H1 (cell line): ENCODE results near the gene ARSA. TPM values are rescaled to one million over a fixed set of nuclear protein-coding genes. Genes with fewer than 3 reads are reported as not detected.

ENCODE experiments used
- CTCF ChIA-PET: fragments of 300-600 bp; sonication (Branson Sonifier 250); formaldehyde crosslinking; loops from one replicate; lab custom pipeline; 2021; ENCODE audit not compliant: partially characterized antibody; lab: Charles Lee
- POLR2A ChIA-PET: fragments of 300-600 bp; sonication (Branson Sonifier 250); formaldehyde crosslinking; loops from one replicate; lab custom pipeline; 2021; ENCODE audit warnings: inconsistent platforms; ENCODE audit not compliant: partially characterized antibody; lab: Charles Lee
- DNase-seq, 2 experiments: peaks; one replicate each; pipeline versions ENCODE4 v3.0.0 to v3.0.0-alpha.2; 2010 to 2022; ENCODE audit warnings: low spot score in 2 of 2, low read depth in 1 of 2, mixed read lengths in 1 of 2
- FAIRE-seq: peaks from 2 replicates; lab custom pipeline; 2011; peaks lifted over from hg19 to GRCh38; lab: Jason Lieb, UNC
- H2AFZ ChIP-seq: 2 replicates; pipeline ENCODE4 v1.8.1; 2012; ENCODE audit warnings: low read length, inconsistent platforms
- H2AK5ac ChIP-seq: 2 replicates; pipeline ENCODE4 v1.6.1; 2013; ENCODE audit warnings: low read depth, low read length
- H2BK120ac ChIP-seq: replicated peaks from 2 replicates; pipeline ENCODE3; 2013; ENCODE audit warnings: low read depth, low read length, inconsistent platforms
- H2BK12ac ChIP-seq: 2 replicates; pipeline ENCODE4 v1.6.1; 2013; ENCODE audit warnings: low read depth, low read length
- H2BK15ac ChIP-seq: 2 replicates; pipeline ENCODE4 v1.6.1; 2013; ENCODE audit warnings: low read length
- H2BK20ac ChIP-seq: 2 replicates; pipeline ENCODE4 v1.6.1; 2013; ENCODE audit warnings: low read length
- H2BK5ac ChIP-seq: 2 replicates; pipeline ENCODE4 v1.6.1; 2013; ENCODE audit warnings: low read depth, low read length
- H3K14ac ChIP-seq: 2 replicates; pipeline ENCODE4 v1.6.1; 2013; ENCODE audit warnings: inconsistent platforms; ENCODE audit not compliant: insufficient read length
- H3K18ac ChIP-seq: 2 replicates; pipeline ENCODE4 v1.6.1; 2013; ENCODE audit warnings: low read length; ENCODE audit errors: extremely low read depth
- H3K23ac ChIP-seq: 2 replicates; pipeline ENCODE4 v1.6.1; 2013; ENCODE audit warnings: inconsistent platforms; ENCODE audit not compliant: insufficient read length
- H3K23me2 ChIP-seq: 2 replicates; pipeline ENCODE4 v1.6.1; 2013; ENCODE audit warnings: low read depth, low read length
- H3K27ac ChIP-seq: 2 replicates; pipeline ENCODE4 v1.6.1; 2011; ENCODE audit warnings: low read depth, low read length, inconsistent platforms
- H3K27me3 ChIP-seq, 4 experiments: replicated peaks in 1 of 4; 1 replicate in 1 of 4; 2 replicates in 3 of 4; pipeline versions ENCODE4 v1.6.1 to v1.8.1; 2011 to 2013; ENCODE audit warnings: low read length in 3 of 4, mild to moderate bottlenecking in 3 of 4, inconsistent platforms in 2 of 4, mixed read lengths in 2 of 4, moderate library complexity in 1 of 4; ENCODE audit not compliant: control insufficient read depth in 3 of 4, insufficient read depth in 3 of 4; ENCODE audit errors: extremely low read depth in 1 of 4
- H3K36me3 ChIP-seq, 4 experiments: 2 replicates each; pipeline versions ENCODE4 v1.6.1 to v1.8.1; 2011 to 2013; ENCODE audit warnings: mild to moderate bottlenecking in 4 of 4, low read length in 3 of 4, moderate library complexity in 2 of 4, control low read depth in 1 of 4, inconsistent platforms in 1 of 4; ENCODE audit not compliant: insufficient read depth in 4 of 4, control insufficient read depth in 2 of 4
- H3K4ac ChIP-seq: replicated peaks from 2 replicates; pipeline ENCODE3; 2013; ENCODE audit warnings: low read length, low read depth, mixed read lengths, inconsistent platforms; ENCODE audit not compliant: insufficient read length
- H3K4me1 ChIP-seq, 4 experiments: replicated peaks in 1 of 4; 1 replicate in 1 of 4; 2 replicates in 3 of 4; pipeline versions ENCODE4 v1.6.1 to v1.8.1; 2011 to 2013; ENCODE audit warnings: low read length in 3 of 4, inconsistent platforms in 2 of 4, mixed read lengths in 1 of 4; ENCODE audit not compliant: insufficient read depth in 4 of 4, control insufficient read depth in 3 of 4
- H3K4me2 ChIP-seq, 2 experiments: 2 replicates each; pipeline versions ENCODE4 v1.6.1 to v1.8.1; 2011 to 2013; ENCODE audit warnings: low read depth in 2 of 2, low read length in 2 of 2, control low read depth in 1 of 2, inconsistent platforms in 1 of 2, mild to moderate bottlenecking in 1 of 2; ENCODE audit not compliant: insufficient read depth in 1 of 2
- H3K4me3 ChIP-seq, 4 experiments: fragments of 200-600, 300-600 bp in 1 of 4; sonication (generic), shearing (Covaris generic), sonication (Bioruptor Twin) in 1 of 4; 2 replicates each; pipeline versions ENCODE4 v1.5.1 to v1.8.1; 2011 to 2016; ENCODE audit warnings: low read length in 4 of 4, low read depth in 3 of 4, control low read depth in 2 of 4, inconsistent platforms in 2 of 4, mild to moderate bottlenecking in 2 of 4, mixed read lengths in 1 of 4, moderate library complexity in 1 of 4; ENCODE audit not compliant: insufficient read depth in 2 of 4; ENCODE audit errors: extremely low read depth in 1 of 4
- H3K56ac ChIP-seq: replicated peaks from 2 replicates; pipeline ENCODE3; 2013; ENCODE audit warnings: low read depth, mild to moderate bottlenecking, mixed read lengths, low read length, inconsistent platforms; ENCODE audit not compliant: insufficient read length
- H3K79me1 ChIP-seq: 2 replicates; pipeline ENCODE4 v1.6.1; 2013; ENCODE audit warnings: low read depth, low read length, control low read depth
- H3K79me2 ChIP-seq, 2 experiments: 2 replicates each; pipeline versions ENCODE4 v1.6.1 to v1.8.1; 2012 to 2013; ENCODE audit warnings: low read length in 2 of 2, mild to moderate bottlenecking in 2 of 2, inconsistent platforms in 1 of 2; ENCODE audit not compliant: insufficient read depth in 2 of 2, control insufficient read depth in 1 of 2
- H3K9ac ChIP-seq, 4 experiments: replicated peaks in 1 of 4; 1 replicate in 1 of 4; 2 replicates in 3 of 4; pipeline versions ENCODE4 v1.6.1 to v1.8.1; 2011 to 2013; ENCODE audit warnings: low read depth in 3 of 4, low read length in 3 of 4, control low read depth in 2 of 4, mild to moderate bottlenecking in 2 of 4, moderate library complexity in 2 of 4, inconsistent platforms in 1 of 4; ENCODE audit errors: extremely low read depth in 1 of 4
- H3K9me3 ChIP-seq, 2 experiments: 2 replicates each; pipeline versions ENCODE4 v1.6.1 to v1.8.1; 2012 to 2013; ENCODE audit warnings: mild to moderate bottlenecking in 2 of 2, moderate library complexity in 2 of 2, control low read depth in 1 of 2, inconsistent platforms in 1 of 2, low read depth in 1 of 2, low read length in 1 of 2, mixed read lengths in 1 of 2; ENCODE audit not compliant: insufficient read depth in 2 of 2
- H4K20me1 ChIP-seq, 2 experiments: replicated peaks in 1 of 2; 2 replicates each; pipeline versions ENCODE3 to v1.8.1; 2011 to 2013; ENCODE audit warnings: inconsistent platforms in 2 of 2, low read length in 2 of 2, mild to moderate bottlenecking in 1 of 2; ENCODE audit not compliant: insufficient read depth in 2 of 2, control insufficient read depth in 1 of 2
- H4K5ac ChIP-seq: 2 replicates; pipeline ENCODE4 v1.6.1; 2013; ENCODE audit warnings: low read length, low read depth, mixed read lengths, inconsistent platforms; ENCODE audit not compliant: insufficient read length
- H4K8ac ChIP-seq: 2 replicates; pipeline ENCODE4 v1.8.0; 2013; ENCODE audit warnings: mild to moderate bottlenecking, moderate library complexity, low read length, inconsistent platforms; ENCODE audit not compliant: insufficient read depth; ENCODE audit errors: extremely low read depth
- H4K91ac ChIP-seq: replicated peaks from 2 replicates; pipeline ENCODE3; 2013; ENCODE audit warnings: low read length, mixed read lengths, inconsistent platforms; ENCODE audit not compliant: insufficient read length
- BCL11A ChIP-seq, 2 experiments: IDR thresholded peaks; one replicate each; pipeline ENCODE4 v1.6.1; 2011; ENCODE audit warnings: low read depth in 2 of 2, low read length in 2 of 2, mild to moderate bottlenecking in 2 of 2
- CBX5 ChIP-seq: fragments of 300-800, 300-1000 bp; sonication (generic); IDR thresholded peaks from 2 replicates; pipeline ENCODE4 v1.7.1; 2016; ENCODE audit warnings: antibody characterized with exemption, low read length, low read depth
- EP300 ChIP-seq, 2 experiments: IDR thresholded peaks; 1 replicate in 1 of 2; 2 replicates in 1 of 2; pipeline ENCODE4 v1.6.1; 2011 to 2012; ENCODE audit warnings: low read depth in 2 of 2, low read length in 2 of 2, mild to moderate bottlenecking in 2 of 2, borderline replicate concordance in 1 of 2, inconsistent platforms in 1 of 2, moderate library complexity in 1 of 2
- HDAC6 ChIP-seq: IDR thresholded peaks from one replicate; pipeline ENCODE4 v1.7.1; 2012; ENCODE audit warnings: low read depth, mild to moderate bottlenecking, inconsistent platforms, low read length, moderate library complexity
- KDM1A ChIP-seq: fragments of 200-600, 300-600 bp; sonication (generic); IDR thresholded peaks from 2 replicates; pipeline ENCODE4 v1.7.1; 2016; ENCODE audit warnings: mild to moderate bottlenecking, low read length, borderline replicate concordance
- RXRA ChIP-seq: IDR thresholded peaks from 2 replicates; pipeline ENCODE4 v1.6.1; 2011; ENCODE audit warnings: low read depth, mild to moderate bottlenecking, low read length, moderate library complexity; ENCODE audit not compliant: insufficient read depth
- SIN3A ChIP-seq, 2 experiments: IDR thresholded peaks in 1 of 2; conservative IDR thresholded peaks in 1 of 2; 2 replicates each; pipeline ENCODE4 v1.6.1; 2011 to 2012; ENCODE audit warnings: low read length in 2 of 2, improper control_type of control experiment in 1 of 2, low read depth in 1 of 2, mild to moderate bottlenecking in 1 of 2
- SP4 ChIP-seq: IDR thresholded peaks from 2 replicates; pipeline ENCODE4 v1.6.1; 2012; ENCODE audit warnings: low read length, inconsistent platforms
- WGBS, 2 experiments: shearing (Covaris generic) in 1 of 2; methylation state at CpG; one replicate each; pipeline versions ENCODE4 v1.1.6 to v1.1.7; 2013 to 2015; ENCODE audit warnings: low lambda C conversion rate in 2 of 2, mixed read lengths in 2 of 2, inconsistent platforms in 1 of 2, low coverage in 1 of 2, missing lambda C conversion rate in 1 of 2; ENCODE audit not compliant: insufficient replicate concordance in 2 of 2, insufficient coverage in 1 of 2, insufficient read length in 1 of 2; ENCODE audit errors: extremely low coverage in 1 of 2, missing lambda C conversion rate in 1 of 2; 5-methylcytosine and 5-hydroxymethylcytosine counted together
- polyA plus RNA-seq, 7 experiments: library from polyadenylated mRNA; depleted of rRNA in 3 of 7; stranded (reverse) in 5 of 7; unstranded in 2 of 7; fragments of >200 nt in 5 of 7; fragments of 200-250 nt in 2 of 7; gene quantifications; 1 replicate in 5 of 7; 2 replicates in 1 of 7; 4 replicates in 1 of 7; pipeline versions ENCODE4 v1.2.1 to v1.2.3, GENCODE V29; 2011 to 2013; ENCODE audit warnings: missing spikeins in 2 of 7, mixed read lengths in 2 of 7
- total RNA-seq: library from RNA; stranded (reverse); fragmentation: NEBNext Ultra II Directional; extraction: Animal tissue kit (Norgen Biotek cat#: 25700); gene quantifications from 2 replicates; pipeline ENCODE4 v1.2.1, GENCODE V29; 2021
- TF ChIP-seq, protein P1 (sequence below): IDR thresholded peaks from 2 replicates; pipeline ENCODE4 v1.6.1; 2011; ENCODE audit warnings: low read length, improper control_type of control experiment

ARSA gene
- total and polyA plus RNA-seq, 2 of the 8 experiments (the other 6 are each of a cell fraction or from before 2014, with no cell fraction given): 9.8 to 10.1 TPM

DNA sequence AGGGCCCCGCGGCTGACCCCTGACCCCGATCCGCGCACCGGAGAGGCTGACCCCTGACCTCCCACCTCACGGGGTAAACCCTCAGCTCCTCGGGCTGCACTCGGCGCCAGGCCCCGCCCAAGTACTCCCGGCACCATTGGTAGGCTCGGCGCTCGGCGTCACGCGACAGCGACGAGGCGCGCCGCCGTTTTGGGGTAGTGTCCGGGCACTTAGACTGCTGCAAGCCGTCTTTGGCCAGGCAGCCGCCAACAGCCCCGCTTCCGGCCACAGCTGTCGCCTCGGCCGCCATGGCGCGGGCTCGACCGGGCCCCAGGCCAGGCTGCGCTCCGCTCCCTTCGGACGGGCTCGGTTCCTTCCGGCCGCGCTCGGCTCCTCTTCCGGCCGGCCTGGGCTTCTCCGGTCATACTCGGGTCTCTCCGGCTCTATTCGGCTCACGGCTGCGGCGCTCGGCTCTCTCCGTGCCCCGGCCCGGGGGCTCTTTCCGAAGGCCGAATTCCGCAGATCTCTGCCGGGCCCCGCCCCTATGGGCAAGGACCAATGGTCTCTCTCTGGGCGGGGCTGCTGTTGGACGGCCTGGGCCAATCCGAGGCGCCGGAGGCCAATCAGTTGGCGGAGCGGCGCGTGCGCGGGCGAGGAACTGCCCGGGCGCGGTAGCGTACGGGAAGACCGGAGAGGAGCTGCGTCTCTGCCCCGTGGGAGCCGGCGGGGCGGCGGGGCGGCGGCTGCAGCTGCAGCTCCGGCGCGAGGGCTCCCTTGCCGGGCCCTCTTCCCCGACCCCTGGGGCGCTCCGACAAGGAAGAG, 45.3 kb downstream of the ARSA start, which contains the start of gene CHKB:
Gene CHKB, minus strand, starts transcription at position 357 of the 801 bp plus-strand sequence. Its CDS starts 68 bp downstream, at position 289.
- 1% methylated on average over 57 of the region's 96 CpGs; no CpG with 5 or more reads in 1 of the 2 experiments for WGBS, 2 experiments
- TF ChIP-seq, protein P1, sequence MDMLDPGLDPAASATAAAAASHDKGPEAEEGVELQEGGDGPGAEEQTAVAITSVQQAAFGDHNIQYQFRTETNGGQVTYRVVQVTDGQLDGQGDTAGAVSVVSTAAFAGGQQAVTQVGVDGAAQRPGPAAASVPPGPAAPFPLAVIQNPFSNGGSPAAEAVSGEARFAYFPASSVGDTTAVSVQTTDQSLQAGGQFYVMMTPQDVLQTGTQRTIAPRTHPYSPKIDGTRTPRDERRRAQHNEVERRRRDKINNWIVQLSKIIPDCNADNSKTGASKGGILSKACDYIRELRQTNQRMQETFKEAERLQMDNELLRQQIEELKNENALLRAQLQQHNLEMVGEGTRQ: no peak
- TF ChIP-seq CBX5 (no peak), RXRA (no peak), SP4 (no peak; the same call in 1 of the 2 replicates), SIN3A (conservative IDR thresholded peaks at IDR 0.05 in 1 of 2, IDR thresholded peaks at IDR 0.05 in 1 of 2; ENCODE audit: low read depth in 1 of 2, low read length in 2 of 2) (no peak), HDAC6 (no peak), BCL11A (IDR thresholded peaks at IDR 0.05; ENCODE audit: low read depth in 2 of 2, low read length in 2 of 2) (no peak), KDM1A (no peak), EP300 (IDR thresholded peaks at IDR 0.05; ENCODE audit: borderline replicate concordance in 1 of 2, low read depth in 2 of 2, low read length in 2 of 2) (no peak)

More for the DNA sequence above, 45.3 kb downstream of the ARSA start, which contains the start of gene CHKB:
- ChIA-PET POLR2A (interaction anchor here (0.6 to 2.6 kb wide), 8 partner anchors 9 to 68 kb away, joined by 3 to 15 read pairs (median 4); partner anchors contain the start of genes ARSA and SYCE3), CTCF (interaction anchor here (1.6 kb wide), 1 partner anchor 45 kb away, joined by 5 read pairs; no protein-coding TSS in a partner anchor)
- Histone ChIP-seq H3K23ac (no peak within 1 kb of the TSS), H2BK20ac (no peak within 1 kb of the TSS), H4K5ac (peak within 1 kb of the TSS; percentile 84), H3K9ac (peak within 1 kb of the TSS; percentile 74 to 85 (median 77)), H3K14ac (no peak within 1 kb of the TSS), H2AFZ (peak within 1 kb of the TSS; percentile 54; the same call in 1 of the 2 replicates), H2BK5ac (peak within 1 kb of the TSS; percentile 94; the same call in 1 of the 2 replicates), H2BK15ac (peak within 1 kb of the TSS; percentile 81; the same call in 1 of the 2 replicates), H3K23me2 (peaks cover 10% of the 10 kb centered on the region; the same call in 1 of the 2 replicates), H2AK5ac (no peak within 1 kb of the TSS), H4K8ac (peak within 1 kb of the TSS; percentile 98), H4K91ac (peak within 1 kb of the TSS; percentile 92), H3K18ac (peak within 1 kb of the TSS; percentile 90), H3K56ac (peak within 1 kb of the TSS; percentile 87), H3K4me2 (peak within 1 kb of the TSS; percentile 95 to 96), H3K79me2 (peaks cover 0 to 7% of the 10 kb centered on the region in 2 experiments; a peak in 1 of 4 replicates), H4K20me1 (peaks cover 0 to 3% of the 10 kb centered on the region in 2 experiments), H3K4me1 (peaks cover 4 to 15% (median 7%) of the 10 kb centered on the region in 4 experiments), H2BK12ac (no peak within 1 kb of the TSS), H3K36me3 (peaks cover 0 to 9% (median 4%) of the 10 kb centered on the region in 4 experiments; a peak in 5 of 8 replicates), H3K4ac (peak within 1 kb of the TSS; percentile 12), H3K4me3 (peak within 1 kb of the TSS; percentile 72 to 91 (median 80)), H3K27ac (peak within 1 kb of the TSS; percentile 86), H2BK120ac (no peak within 1 kb of the TSS), H3K27me3 (no peaks in the 10 kb centered on the region), H3K79me1 (peaks cover 7% of the 10 kb centered on the region; the same call in 1 of the 2 replicates), H3K9me3 (no peaks in the 10 kb centered on the region)
- FAIRE-seq (no peak), DNase-seq (peak; percentile 88 to 98)
